GM23338 (cell line): ENCODE measurements around the gene CASP6. TPM values are rescaled to one million over a fixed set of nuclear protein-coding genes. Genes with fewer than 3 reads are reported as not detected.

Experiments used
- EZH2phosphoT487 ChIP-seq: fragments of 200-600 bp; sonication (generic); IDR thresholded peaks from one replicate; pipeline ENCODE4 v1.8.1; 2018; ENCODE audit warnings: antibody characterized with exemption; ENCODE audit not compliant: unreplicated experiment
- JUNB ChIP-seq: IDR thresholded peaks from one replicate; pipeline ENCODE4 v1.6.1; 2016; ENCODE audit warnings: antibody characterized with exemption; ENCODE audit not compliant: unreplicated experiment
- NANOG ChIP-seq: IDR thresholded peaks from 2 replicates; pipeline ENCODE4 v1.6.1; 2016; ENCODE audit warnings: antibody characterized with exemption, borderline replicate concordance
- POLR2AphosphoS5 ChIP-seq: IDR thresholded peaks from 2 replicates; pipeline ENCODE4 v1.6.1; 2016; ENCODE audit warnings: antibody characterized with exemption, low read depth
- STAT1 ChIP-seq: IDR thresholded peaks from one replicate; pipeline ENCODE4 v1.6.1; 2016; ENCODE audit warnings: antibody characterized with exemption; ENCODE audit not compliant: unreplicated experiment
- ZNF331 ChIP-seq: fragments of 250-450 bp; sonication (Bioruptor Pico); IDR thresholded peaks from 2 replicates; pipeline ENCODE4 v1.5.0; 2020; ENCODE audit warnings: low read depth, mild to moderate bottlenecking, moderate library complexity
- polyA plus RNA-seq: library from polyadenylated mRNA; unstranded; fragments of >200 nt; fragmentation: Nextera tagmentation; extraction: Ambion mirVana; gene quantifications from 2 replicates; pipeline ENCODE4 v1.2.1, GENCODE V29; 2016
- total RNA-seq: library from RNA; depleted of rRNA; stranded (reverse); fragments of >200 nt; shearing (Covaris generic); gene quantifications from 2 replicates; pipeline ENCODE4 v1.2.3, GENCODE V29; 2014
- TF ChIP-seq, protein P1 (sequence below): fragments of 250-450 bp; sonication (Bioruptor Pico); IDR thresholded peaks from 2 replicates; pipeline ENCODE4 v1.5.0; 2020; ENCODE audit warnings: mild to moderate bottlenecking, moderate library complexity
- TF ChIP-seq, protein P2 (sequence below): IDR thresholded peaks from 2 replicates; pipeline ENCODE4 v1.6.1; 2016; ENCODE audit warnings: antibody characterized with exemption
- TF ChIP-seq, protein P3 (sequence below): IDR thresholded peaks from one replicate; pipeline ENCODE4 v1.6.1; 2018; ENCODE audit warnings: antibody characterized with exemption; ENCODE audit not compliant: unreplicated experiment

The CASP6 gene
- total and polyA plus RNA-seq, 2 experiments from 2014 or later, result 30.5 to 35.4 TPM

DNA sequence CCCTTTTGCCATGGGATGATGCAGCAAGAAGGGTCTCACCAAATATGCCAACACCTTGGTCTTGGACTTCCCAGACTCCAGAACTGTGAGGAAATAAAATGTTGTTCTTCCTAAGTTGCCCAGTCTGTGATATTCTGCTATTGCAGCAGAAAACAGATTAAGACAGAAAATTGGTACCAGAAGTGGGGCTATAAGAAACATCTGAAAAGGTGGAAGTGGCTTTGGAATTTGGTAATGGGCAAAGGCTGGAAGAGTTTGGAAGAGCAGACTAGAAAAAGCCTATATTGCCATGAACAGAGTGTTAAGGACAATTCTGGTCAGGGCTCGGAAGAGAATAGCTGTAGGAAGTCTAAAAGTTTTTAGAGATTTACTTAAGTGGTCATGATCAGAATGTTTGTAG, 27.4 kb downstream of the CASP6 start (continued):
- TF ChIP-seq, protein P1, sequence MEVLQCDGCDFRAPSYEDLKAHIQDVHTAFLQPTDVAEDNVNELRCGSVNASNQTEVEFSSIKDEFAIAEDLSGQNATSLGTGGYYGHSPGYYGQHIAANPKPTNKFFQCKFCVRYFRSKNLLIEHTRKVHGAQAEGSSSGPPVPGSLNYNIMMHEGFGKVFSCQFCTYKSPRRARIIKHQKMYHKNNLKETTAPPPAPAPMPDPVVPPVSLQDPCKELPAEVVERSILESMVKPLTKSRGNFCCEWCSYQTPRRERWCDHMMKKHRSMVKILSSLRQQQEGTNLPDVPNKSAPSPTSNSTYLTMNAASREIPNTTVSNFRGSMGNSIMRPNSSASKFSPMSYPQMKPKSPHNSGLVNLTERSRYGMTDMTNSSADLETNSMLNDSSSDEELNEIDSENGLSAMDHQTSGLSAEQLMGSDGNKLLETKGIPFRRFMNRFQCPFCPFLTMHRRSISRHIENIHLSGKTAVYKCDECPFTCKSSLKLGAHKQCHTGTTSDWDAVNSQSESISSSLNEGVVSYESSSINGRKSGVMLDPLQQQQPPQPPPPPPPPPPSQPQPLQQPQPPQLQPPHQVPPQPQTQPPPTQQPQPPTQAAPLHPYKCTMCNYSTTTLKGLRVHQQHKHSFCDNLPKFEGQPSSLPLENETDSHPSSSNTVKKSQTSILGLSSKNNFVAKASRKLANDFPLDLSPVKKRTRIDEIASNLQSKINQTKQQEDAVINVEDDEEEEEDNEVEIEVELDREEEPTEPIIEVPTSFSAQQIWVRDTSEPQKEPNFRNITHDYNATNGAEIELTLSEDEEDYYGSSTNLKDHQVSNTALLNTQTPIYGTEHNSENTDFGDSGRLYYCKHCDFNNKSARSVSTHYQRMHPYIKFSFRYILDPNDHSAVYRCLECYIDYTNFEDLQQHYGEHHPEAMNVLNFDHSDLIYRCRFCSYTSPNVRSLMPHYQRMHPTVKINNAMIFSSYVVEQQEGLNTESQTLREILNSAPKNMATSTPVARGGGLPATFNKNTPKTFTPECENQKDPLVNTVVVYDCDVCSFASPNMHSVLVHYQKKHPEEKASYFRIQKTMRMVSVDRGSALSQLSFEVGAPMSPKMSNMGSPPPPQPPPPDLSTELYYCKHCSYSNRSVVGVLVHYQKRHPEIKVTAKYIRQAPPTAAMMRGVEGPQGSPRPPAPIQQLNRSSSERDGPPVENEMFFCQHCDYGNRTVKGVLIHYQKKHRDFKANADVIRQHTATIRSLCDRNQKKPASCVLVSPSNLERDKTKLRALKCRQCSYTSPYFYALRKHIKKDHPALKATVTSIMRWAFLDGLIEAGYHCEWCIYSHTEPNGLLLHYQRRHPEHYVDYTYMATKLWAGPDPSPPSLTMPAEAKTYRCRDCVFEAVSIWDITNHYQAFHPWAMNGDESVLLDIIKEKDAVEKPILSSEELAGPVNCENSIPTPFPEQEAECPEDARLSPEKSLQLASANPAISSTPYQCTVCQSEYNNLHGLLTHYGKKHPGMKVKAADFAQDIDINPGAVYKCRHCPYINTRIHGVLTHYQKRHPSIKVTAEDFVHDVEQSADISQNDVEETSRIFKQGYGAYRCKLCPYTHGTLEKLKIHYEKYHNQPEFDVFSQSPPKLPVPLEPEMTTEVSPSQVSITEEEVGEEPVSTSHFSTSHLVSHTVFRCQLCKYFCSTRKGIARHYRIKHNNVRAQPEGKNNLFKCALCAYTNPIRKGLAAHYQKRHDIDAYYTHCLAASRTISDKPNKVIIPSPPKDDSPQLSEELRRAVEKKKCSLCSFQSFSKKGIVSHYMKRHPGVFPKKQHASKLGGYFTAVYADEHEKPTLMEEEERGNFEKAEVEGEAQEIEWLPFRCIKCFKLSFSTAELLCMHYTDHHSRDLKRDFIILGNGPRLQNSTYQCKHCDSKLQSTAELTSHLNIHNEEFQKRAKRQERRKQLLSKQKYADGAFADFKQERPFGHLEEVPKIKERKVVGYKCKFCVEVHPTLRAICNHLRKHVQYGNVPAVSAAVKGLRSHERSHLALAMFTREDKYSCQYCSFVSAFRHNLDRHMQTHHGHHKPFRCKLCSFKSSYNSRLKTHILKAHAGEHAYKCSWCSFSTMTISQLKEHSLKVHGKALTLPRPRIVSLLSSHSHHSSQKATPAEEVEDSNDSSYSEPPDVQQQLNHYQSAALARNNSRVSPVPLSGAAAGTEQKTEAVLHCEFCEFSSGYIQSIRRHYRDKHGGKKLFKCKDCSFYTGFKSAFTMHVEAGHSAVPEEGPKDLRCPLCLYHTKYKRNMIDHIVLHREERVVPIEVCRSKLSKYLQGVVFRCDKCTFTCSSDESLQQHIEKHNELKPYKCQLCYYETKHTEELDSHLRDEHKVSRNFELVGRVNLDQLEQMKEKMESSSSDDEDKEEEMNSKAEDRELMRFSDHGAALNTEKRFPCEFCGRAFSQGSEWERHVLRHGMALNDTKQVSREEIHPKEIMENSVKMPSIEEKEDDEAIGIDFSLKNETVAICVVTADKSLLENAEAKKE (CRISPR knock-in tag), result no peak
- TF ChIP-seq, protein P2, sequence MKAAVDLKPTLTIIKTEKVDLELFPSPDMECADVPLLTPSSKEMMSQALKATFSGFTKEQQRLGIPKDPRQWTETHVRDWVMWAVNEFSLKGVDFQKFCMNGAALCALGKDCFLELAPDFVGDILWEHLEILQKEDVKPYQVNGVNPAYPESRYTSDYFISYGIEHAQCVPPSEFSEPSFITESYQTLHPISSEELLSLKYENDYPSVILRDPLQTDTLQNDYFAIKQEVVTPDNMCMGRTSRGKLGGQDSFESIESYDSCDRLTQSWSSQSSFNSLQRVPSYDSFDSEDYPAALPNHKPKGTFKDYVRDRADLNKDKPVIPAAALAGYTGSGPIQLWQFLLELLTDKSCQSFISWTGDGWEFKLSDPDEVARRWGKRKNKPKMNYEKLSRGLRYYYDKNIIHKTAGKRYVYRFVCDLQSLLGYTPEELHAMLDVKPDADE, result no peak
- no peak for TF ChIP-seq EZH2phosphoT487
- no peak for TF ChIP-seq ZNF331 (CRISPR knock-in tag)
- no peak for TF ChIP-seq POLR2AphosphoS5
- no peak for TF ChIP-seq NANOG
- TF ChIP-seq, protein P3, sequence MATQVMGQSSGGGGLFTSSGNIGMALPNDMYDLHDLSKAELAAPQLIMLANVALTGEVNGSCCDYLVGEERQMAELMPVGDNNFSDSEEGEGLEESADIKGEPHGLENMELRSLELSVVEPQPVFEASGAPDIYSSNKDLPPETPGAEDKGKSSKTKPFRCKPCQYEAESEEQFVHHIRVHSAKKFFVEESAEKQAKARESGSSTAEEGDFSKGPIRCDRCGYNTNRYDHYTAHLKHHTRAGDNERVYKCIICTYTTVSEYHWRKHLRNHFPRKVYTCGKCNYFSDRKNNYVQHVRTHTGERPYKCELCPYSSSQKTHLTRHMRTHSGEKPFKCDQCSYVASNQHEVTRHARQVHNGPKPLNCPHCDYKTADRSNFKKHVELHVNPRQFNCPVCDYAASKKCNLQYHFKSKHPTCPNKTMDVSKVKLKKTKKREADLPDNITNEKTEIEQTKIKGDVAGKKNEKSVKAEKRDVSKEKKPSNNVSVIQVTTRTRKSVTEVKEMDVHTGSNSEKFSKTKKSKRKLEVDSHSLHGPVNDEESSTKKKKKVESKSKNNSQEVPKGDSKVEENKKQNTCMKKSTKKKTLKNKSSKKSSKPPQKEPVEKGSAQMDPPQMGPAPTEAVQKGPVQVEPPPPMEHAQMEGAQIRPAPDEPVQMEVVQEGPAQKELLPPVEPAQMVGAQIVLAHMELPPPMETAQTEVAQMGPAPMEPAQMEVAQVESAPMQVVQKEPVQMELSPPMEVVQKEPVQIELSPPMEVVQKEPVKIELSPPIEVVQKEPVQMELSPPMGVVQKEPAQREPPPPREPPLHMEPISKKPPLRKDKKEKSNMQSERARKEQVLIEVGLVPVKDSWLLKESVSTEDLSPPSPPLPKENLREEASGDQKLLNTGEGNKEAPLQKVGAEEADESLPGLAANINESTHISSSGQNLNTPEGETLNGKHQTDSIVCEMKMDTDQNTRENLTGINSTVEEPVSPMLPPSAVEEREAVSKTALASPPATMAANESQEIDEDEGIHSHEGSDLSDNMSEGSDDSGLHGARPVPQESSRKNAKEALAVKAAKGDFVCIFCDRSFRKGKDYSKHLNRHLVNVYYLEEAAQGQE, result no peak
- TF ChIP-seq JUNB, result no peak
- TF ChIP-seq STAT1, result no peak
